NCI-H2196 (cell line): ENCODE measurements around the gene CAMK4.

ENCODE experiments used
- DNase-seq: peaks from one replicate; lab custom pipeline; 2025; ENCODE audit not compliant: unreplicated experiment; lab: John Stamatoyannopoulos, UW

The CAMK4 gene

GRCh38 chr5:111229221-111229835, 5.1 kb downstream of the CAMK4 start:
- DNase-seq, result no peak

DNA sequence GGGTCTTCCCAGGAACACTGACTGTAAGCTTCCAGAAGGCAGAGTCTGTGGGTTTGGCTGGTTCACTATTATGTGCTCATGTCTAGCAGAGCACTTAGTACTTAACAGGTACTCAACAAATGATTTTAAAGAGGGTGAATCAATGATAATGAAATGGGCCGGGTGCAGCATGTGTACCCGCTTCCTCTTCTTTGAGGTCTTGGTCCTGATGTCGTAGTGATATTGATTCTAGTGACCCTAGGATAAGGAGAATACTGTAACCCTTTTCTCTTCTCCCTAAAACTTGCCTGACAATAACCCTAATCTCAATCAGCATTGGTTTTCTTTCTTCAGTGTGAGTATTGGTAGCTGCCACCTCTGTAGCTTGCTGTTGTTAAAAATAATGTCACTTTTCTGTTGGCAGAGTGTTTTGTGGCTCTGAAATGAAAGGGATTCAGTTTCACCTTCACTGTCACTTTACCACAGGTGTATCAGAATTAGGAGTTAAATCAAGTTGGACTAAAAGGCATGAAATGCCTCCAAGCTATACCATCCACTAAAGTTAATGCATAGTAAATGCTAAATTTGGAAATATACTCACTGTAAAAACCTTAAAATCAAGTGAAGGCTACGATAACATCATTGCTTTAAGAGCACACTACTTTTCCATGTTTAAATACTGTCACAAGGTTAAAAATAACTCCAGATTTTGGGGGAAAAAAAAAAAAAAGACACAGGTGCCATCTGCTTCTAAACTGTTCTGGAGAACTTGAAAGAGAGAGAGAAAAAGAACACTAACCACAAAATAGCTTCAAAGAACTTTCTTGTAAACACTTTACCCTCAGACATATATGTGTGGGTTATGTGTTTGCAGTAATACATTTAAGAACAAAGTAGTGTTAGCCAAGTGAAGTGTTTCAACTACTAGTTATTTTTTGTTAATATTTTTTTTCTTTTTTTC, 6.0 kb downstream of the CAMK4 start:
- DNase-seq, result no peak

- DNase-seq, result no peak
Observed at GRCh38 chr5:111231119-111231518, 6.9 kb downstream of the CAMK4 start.

DNA sequence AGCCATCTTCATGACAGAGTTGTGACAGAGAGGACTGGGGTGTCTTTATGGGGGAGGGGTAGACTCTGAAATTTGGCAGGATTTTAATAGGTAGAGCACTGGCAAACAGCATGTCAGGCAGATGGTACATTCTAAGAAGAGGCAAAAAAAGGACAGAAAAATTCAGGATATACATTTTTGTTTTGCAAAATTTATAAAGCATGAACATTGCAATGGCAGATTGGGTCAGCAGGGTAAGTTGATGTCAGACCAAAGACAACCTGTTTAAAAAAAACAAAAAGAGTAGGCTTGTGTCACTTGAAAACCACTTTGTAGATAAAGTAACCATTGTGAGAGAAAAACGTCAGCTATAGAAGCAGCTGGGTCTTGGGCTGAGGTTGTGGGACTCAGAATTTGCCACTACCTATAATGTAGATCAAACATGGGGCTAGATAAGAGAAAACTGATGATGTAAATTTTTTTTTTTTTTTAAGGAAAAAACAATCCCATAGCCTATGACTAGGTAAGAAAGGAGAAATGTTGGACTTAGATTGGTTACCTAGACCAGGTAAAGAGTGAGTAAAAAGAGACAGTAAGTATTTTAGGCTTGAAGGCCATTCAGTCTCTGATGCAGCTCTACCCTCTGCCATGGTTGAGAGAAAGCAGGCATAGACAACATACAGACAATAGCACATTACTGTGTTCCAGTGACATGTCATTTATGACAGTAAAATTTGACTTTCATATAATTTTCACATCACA, 8.3 kb downstream of the CAMK4 start:
- no peak for DNase-seq

GRCh38 chr5:111233052-111233374, 8.8 kb downstream of the CAMK4 start:
- no peak for DNase-seq

DNA sequence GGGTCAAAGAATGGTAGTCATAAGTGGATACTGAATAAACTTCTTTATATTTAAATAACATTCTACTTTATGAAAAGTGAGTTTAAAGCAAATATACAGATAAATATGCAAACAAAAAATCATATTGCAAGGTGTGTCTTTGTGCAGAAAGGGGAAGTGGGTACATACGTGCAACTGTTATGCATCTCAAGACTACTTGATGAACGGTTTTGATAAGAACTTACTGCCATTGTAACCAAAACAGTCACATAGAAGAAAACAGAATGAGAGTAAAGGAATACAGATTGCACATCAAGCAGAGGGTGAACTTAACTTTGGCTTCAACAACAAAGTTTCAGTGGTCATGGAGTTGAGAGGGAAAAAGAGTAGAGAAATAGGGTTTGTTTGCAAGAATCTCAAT, 9.9 kb downstream of the CAMK4 start:
- no peak for DNase-seq

- DNase-seq, result no peak
Observed at GRCh38 chr5:111235635-111236034, 11.5 kb downstream of the CAMK4 start.

DNA sequence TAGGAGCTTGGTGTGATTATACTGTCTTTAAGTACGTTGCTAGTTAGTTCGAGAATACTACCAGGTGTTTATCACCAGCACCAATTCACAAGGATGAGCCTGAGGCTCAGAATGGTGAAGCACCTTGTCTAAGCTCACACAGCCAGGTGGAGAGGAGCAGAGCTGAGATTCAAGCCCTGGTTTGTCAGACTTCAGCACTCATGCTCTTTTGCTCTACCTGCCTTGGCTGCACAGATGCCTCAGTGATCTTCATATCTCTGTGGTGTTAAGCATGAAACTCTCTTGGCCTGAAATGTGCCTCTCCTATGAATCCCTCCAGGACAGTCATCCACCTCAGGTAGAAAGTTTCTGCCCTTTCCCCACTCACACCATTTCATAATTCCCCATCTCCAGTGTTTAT, 12.2 kb downstream of the CAMK4 start:
- DNase-seq, result no peak

DNA sequence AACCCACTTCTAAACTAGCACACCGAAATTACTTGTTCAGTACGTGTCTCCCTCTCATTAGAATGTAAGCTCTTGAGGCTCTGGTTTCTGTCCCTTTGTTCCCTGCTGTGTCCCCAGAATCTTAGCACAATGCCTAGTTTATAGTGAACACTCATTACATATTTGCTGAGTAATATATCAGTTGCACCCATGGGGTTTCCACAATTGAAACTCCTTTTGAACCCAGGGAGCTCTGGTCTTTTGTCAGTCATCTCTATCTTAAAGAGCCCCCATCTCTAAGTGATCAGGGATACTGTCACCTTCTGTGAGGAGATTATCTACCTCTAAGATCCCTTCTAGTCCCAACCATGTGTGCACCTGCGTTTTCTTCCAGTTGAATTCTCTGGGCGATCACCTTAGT, 12.8 kb downstream of the CAMK4 start:
- no peak for DNase-seq

DNA sequence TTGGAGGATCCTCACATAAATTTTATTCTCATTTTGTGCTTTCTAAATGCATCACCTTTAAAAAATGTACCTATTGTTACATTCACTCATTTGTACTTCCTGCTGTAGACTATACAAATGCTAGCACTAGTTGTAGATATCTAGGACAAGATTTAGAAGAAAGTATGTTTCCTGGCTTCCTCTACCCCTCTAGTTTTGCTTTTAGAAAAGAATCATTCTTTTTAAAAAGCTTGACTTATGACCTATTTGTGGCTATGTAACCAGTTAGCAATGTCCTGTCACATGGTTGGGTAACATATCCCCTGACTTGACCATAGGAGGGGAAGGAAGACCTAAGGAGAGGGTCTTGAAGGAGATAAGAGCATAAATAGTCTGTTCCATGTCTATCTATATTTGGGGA, 13.3 kb downstream of the CAMK4 start:
- no peak for DNase-seq

GRCh38 chr5:111238431-111239225, 14.4 kb downstream of the CAMK4 start:
- DNase-seq, result no peak

DNA sequence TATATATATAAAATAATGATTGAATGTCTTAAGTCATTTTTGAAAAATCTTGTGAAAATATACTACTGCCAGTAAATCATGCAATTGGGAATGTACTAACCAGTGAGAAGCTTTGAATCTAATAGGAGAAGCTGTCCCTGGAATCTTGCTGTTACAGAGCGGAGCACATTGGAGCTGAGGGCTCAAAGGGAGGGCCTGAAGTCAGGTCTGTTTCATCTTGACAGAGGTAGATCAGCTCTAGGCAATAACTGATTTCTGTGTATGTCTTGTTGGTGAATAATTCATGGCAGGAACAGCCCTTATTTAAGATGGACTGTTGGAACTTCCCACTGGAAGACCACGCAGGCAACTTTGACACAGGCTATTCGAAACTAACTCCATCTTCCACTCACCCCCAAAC, 17.5 kb downstream of the CAMK4 start:
- no peak for DNase-seq

DNA sequence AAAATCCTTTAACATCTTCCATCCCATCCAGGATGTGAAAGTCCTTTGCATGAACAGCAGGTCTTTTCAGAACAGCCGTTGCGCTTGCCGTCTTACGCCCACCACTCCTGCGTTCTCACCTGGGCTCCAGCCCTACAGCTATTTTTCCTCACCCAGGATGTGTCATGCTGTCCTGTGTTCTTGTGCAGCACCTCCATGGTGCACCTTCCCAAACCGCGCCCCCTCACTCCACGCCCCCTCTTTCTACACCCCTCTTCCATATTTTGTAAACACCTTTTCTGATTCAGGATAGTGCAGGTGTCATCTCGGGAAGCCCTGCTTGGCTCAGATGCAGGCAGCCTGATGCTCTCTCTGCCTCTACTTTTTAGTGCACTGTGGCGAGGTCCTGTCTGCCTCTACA, 18.4 kb downstream of the CAMK4 start:
- DNase-seq, result no peak

DNA sequence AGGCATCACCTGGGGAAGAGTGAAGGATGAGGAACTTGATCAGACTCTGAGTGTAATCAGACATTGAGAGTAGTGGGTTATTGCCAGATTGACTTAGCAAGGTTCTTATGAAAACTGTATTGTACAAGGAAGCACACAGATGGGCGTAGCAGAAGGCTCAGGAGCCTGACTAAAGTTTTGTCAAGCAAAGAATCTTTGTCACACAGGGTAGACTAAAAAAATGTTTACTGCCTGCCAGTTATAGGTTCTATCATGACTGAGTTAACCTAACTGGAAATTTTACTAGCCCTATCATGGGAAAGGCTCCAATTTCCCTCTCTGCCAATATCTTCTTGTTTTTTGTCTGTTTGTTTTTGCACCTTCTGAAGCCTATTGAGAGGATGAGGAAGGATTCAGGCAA, 19.1 kb downstream of the CAMK4 start:
- no peak for DNase-seq

- no peak for DNase-seq
Observed at GRCh38 chr5:111245654-111246053, 21.5 kb downstream of the CAMK4 start.

DNA sequence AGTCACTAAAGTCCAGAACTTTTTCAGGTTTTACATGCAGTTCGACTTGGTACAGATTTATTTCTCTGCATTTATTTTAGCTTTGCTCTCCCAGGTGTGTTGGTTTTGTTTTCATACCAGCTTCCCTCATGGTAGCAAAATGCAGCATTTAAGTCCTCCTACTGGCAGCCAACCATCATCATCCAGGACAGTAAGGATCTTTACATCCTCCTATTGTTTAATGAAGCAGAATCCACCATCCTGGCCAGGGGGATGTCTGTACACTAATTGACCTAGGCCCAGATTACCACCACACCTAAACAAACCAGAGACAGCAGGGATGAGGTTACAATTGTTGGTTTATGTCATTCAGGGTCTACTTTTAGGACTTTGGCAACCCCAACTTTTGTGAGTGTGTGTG, 22.3 kb downstream of the CAMK4 start:
- DNase-seq, result no peak

DNA sequence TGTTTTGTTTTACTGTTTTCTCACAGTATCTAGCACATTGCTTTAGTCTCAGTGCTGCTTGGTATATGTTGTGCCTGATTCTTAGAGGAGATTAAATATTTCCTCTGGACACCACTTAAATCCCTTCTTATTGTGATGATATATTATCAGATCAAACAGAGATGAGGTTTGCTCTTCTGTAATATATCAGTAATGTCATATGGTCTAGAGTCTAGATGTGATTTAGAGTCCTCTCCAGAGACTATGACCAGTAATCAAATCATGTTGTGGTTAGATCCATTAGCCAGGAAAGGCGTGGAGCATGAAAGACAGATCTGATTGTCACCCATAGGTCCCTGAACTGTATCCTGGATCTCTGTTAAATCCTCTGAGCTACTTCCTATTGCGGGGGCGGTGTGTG, 24.4 kb downstream of the CAMK4 start:
- DNase-seq, result no peak

- DNase-seq, result no peak
Observed at GRCh38 chr5:111251921-111252320, 27.7 kb downstream of the CAMK4 start.

DNA sequence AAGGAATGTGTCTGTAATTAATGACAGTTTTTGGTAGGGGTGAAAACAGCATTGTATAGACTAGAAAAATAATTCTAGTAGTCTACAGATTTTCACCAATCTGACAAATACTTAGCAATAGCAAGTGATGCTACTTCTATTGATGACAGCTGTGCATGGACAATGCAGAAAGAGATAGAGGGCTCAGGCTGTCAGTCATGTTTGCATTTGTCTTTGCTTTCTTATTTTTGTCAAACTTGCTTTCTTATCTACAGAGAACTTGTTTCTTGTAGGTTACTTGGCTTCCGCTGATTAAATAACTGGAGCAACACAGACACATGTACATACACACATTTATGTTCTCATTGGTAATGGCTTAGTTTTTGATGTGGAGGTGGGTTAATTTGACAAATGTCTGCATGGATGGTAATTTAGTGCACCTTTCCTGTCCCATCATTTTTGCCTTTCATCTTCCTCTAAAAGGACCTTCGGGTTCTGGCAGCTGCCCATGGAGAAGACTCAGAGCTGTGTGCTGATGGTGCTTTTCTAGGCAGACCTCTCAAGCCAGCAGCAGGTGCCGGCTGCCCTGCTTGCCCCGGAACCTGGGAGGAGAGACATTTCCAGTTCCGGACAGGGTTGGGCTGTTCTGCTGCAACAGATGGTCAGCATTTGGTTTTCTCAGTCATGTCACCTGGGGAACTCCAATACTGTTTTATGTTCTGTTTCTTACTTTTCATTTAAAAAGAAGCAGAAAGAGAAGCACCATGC, 28.8 kb downstream of the CAMK4 start:
- DNase-seq, result no peak

GRCh38 chr5:111254613-111255012, 30.4 kb downstream of the CAMK4 start:
- no peak for DNase-seq

DNA sequence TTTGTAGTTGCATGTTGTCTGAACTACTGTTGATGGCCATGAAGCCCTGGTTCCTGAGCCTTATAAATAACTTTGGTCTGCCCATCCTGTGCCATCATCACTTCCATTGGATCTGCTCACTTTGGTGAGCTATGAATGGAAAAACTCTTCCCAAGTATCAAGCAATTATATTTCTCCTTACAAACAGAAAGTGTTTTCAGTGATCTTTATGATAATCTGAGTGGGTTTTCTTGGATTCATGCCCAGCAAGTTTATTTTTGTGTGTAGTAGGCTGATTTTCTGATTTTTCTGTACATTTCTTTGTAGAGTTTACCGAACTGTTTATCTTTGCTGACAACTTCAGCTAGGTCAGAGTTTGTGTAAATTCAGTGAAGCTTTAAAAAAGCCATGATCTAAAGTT, 31.0 kb downstream of the CAMK4 start:
- no peak for DNase-seq
